Activated T-cell treated with anti-CD3 and anti-CD28 coated beads for 1 hour (primary cell): Measurements from ENCODE around the gene NHLH1.

Experiments used
- DNase-seq: peaks from one replicate; pipeline ENCODE4 v3.0.0-alpha.2; 2020; ENCODE audit warnings: low read depth

NHLH1 gene

DNA sequence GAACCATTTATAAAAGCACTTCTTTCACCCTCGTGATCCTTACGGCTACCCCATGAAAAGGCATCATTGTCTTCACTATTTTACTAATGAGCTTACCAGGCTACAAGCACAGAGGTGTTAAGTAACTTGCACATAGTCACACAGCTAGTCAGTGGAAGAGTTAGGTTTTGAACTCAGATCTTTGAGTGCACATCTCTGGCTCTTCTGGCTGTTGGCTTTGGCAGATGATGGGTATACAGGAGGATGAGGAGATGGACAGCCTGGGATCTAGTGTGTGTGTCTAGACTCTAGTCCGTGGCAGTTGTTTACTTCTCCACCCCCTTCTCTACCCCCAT lies 45.1 kb downstream of the NHLH1 start:
- no peak for DNase-seq

DNA sequence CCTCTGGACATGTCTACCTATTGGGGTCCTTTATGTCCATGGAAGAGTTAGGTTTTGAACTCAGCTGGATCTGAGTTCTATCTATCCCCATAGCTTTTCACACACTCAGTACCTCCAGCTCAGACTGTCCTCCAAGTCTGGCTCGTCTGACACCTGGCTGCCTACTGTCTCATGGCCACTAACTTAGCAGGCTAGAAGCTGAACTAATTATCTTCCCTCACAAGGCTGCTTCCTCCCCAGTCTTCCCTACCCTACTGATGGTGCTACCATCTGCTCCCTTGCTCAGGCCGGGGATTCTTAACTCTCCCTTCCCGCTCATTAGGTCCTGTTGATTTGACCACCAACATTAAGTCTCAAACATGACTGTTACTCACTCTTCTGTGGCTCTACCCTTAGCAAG lies 46.8 kb downstream of the NHLH1 start:
- no peak for DNase-seq

- no peak for DNase-seq
Measured at GRCh38 chr1:160414881-160415280, 48.0 kb downstream of the NHLH1 start.

GRCh38 chr1:160415696-160416290 lies 48.9 kb downstream of the NHLH1 start:
- DNase-seq: no peak

GRCh38 chr1:160416369-160416768 lies 49.5 kb downstream of the NHLH1 start:
- DNase-seq: no peak

- DNase-seq: no peak
Measured at GRCh38 chr1:160418483-160418882, 51.6 kb downstream of the NHLH1 start.

DNA sequence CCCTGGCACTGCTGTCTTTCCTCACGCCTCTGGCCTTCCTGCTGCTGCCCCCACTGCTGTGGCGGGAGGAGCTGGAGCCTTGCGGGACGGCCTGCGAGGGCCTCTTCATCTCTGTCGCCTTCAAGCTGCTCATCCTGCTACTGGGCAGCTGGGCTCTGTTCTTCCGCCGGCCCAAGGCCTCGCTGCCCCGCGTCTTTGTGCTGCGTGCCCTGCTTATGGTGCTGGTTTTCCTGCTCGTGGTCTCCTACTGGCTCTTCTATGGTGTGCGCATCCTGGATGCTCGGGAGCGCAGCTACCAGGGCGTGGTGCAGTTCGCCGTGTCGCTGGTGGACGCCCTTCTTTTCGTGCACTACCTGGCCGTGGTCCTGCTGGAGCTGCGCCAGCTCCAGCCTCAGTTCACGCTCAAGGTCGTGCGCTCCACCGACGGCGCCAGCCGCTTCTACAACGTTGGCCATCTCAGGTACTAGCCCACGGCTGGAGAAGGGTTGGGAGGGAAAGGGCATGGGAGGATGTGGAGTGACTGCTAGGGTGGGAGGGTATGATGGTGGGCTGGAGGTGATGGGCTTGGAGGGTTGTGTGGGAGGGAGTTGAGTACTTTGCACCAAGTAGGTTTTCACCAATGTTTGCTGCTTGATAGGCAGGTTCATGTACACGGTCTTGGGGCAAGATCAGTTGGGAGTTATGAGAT lies 52.4 kb downstream of the NHLH1 start:
- DNase-seq: no peak

GRCh38 chr1:160419838-160420169 lies 52.9 kb downstream of the NHLH1 start:
- no peak for DNase-seq

DNA sequence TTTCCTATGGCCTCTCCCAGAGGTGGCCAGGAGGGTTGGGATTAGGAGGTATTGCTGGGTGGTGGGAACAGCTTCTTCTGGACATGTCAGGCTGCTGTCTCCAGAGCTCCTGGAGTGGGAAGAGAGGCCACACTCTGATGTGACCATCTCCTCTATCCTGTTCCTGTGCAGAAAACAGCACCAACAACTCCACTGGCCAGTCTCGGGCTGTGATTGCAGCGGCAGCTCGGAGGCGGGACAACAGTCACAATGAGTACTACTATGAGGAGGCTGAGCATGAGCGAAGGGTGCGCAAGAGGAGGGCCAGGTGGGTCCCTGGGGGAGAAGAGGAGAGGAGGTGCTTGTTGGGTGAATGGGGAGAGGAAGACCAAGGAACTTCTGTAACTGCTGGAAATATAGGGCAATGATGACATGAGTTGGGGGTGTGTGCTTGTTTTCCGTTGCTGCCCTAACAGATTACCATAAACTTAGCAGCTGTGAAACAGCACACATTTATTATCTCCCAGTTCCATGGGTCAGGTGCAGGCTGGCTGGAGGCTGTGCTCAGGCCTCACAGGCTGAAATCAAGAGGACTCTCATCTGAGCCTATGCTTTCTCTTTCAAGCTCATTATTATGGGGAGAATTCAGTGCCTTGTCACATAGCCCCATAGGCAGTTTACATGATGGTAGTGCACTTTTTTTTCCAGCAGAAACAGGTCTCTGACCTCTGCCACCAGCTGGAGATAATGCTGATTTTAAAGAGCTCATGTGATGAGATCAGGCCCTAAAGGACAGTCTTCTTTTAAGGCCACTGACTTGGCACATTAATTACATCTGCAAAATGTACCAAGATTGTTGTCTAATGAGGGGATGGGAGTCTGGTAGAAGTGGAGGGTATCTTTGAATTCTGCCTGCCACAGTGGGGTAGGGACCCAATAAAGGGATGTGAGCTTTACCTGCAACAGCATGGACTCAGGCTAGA lies 54.3 kb downstream of the NHLH1 start:
- DNase-seq: no peak

DNA sequence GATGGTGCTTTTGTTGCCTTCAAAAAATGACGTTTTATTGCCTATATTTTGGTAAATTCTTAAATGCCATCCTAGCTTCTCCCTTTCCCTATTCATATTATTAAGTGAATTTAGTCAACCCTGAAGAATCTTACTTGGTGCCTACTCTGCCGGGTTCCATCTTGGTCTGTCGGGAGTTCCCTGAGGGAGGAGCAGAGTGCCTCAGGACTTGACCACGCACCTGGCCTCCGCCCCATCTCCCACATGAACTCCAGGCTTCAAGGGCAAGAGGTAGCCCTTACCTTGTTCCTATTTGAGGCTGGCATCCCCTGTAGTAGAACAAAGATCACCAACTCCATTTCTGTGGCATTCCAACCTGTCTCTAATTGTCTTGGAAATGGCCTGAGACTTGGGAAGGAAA lies 55.0 kb downstream of the NHLH1 start:
- DNase-seq: no peak
